Osteocyte (in vitro differentiated cells): Measurements from ENCODE around the gene AVEN. TPM values are rescaled to one million over a fixed set of nuclear protein-coding genes. Genes with fewer than 3 reads are reported as not detected.

ENCODE experiments used
- DNase-seq: peaks from one replicate; pipeline ENCODE4 v3.0.0; 2021; ENCODE audit warnings: mixed read lengths; ENCODE audit not compliant: unreplicated experiment; ENCODE audit errors: extremely low spot score
- H3K27ac Mint-ChIP-seq: one replicate; pipeline ENCODE4 v1.8.0; 2021; ENCODE audit warnings: mild to moderate bottlenecking, mixed read lengths; ENCODE audit not compliant: unreplicated experiment
- H3K27me3 Mint-ChIP-seq: one replicate; pipeline ENCODE4 v1.8.0; 2021; ENCODE audit warnings: mixed read lengths; ENCODE audit not compliant: unreplicated experiment
- H3K36me3 Mint-ChIP-seq: one replicate; pipeline ENCODE4 v1.8.0; 2021; ENCODE audit warnings: mixed read lengths; ENCODE audit not compliant: unreplicated experiment
- H3K4me1 Mint-ChIP-seq: one replicate; pipeline ENCODE4 v1.8.0; 2021; ENCODE audit warnings: mixed read lengths; ENCODE audit not compliant: unreplicated experiment
- H3K4me3 Mint-ChIP-seq: one replicate; pipeline ENCODE4 v1.8.0; 2021; ENCODE audit warnings: mild to moderate bottlenecking, moderate library complexity, mixed read lengths; ENCODE audit not compliant: unreplicated experiment
- H3K9me3 Mint-ChIP-seq: one replicate; pipeline ENCODE4 v1.8.0; 2021; ENCODE audit warnings: mixed read lengths; ENCODE audit not compliant: unreplicated experiment
- CTCF ChIP-seq: fragments of 200-600 bp; sonication (generic); IDR thresholded peaks from 2 replicates; pipeline ENCODE4 v1.5.0; 2021; ENCODE audit warnings: antibody characterized with exemption, mild to moderate bottlenecking, moderate library complexity
- total RNA-seq: library from RNA; stranded (reverse); gene quantifications from 2 replicates; pipeline ENCODE4 v1.2.1, GENCODE V29; 2021

The AVEN gene
- total RNA-seq, 1 donor from 2014 or later: 12.5 TPM

GRCh38 chr15:33866101-33866737 is 172.8 kb downstream of the AVEN start:
- Mint-ChIP-seq H3K27me3 (no peaks in the 10 kb centered on the region), H3K4me3 (no peak overlapping the region), H3K9me3 (no peaks in the 10 kb centered on the region), H3K4me1 (peaks cover 13% of the 10 kb centered on the region), H3K27ac (no peak overlapping the region), H3K36me3 (peaks cover 20% of the 10 kb centered on the region)
- no peak for TF ChIP-seq CTCF
- no peak for DNase-seq

GRCh38 chr15:33865416-33865815 is 173.6 kb downstream of the AVEN start:
- no peaks in the 10 kb centered on the region for H3K27me3 Mint-ChIP-seq
- no peak for DNase-seq
- peaks cover 20% of the 10 kb centered on the region for H3K36me3 Mint-ChIP-seq
- H3K9me3 Mint-ChIP-seq: no peaks in the 10 kb centered on the region
- H3K27ac Mint-ChIP-seq: no peak overlapping the region
- no peak overlapping the region for H3K4me3 Mint-ChIP-seq
- peaks cover 22% of the 10 kb centered on the region for H3K4me1 Mint-ChIP-seq
- no peak for TF ChIP-seq CTCF

- no peak overlapping the region for H3K4me3 Mint-ChIP-seq
- peaks cover 26% of the 10 kb centered on the region for H3K4me1 Mint-ChIP-seq
- H3K36me3 Mint-ChIP-seq: peaks cover 22% of the 10 kb centered on the region
- no peak for DNase-seq
- H3K27ac Mint-ChIP-seq: no peak overlapping the region
- H3K9me3 Mint-ChIP-seq: no peaks in the 10 kb centered on the region
- TF ChIP-seq CTCF: no peak
- no peaks in the 10 kb centered on the region for H3K27me3 Mint-ChIP-seq
Measured at GRCh38 chr15:33864360-33865075, 174.5 kb downstream of the AVEN start.

GRCh38 chr15:33860754-33861153 is 178.2 kb downstream of the AVEN start:
- H3K4me1 Mint-ChIP-seq: peaks cover 19% of the 10 kb centered on the region
- H3K9me3 Mint-ChIP-seq: no peaks in the 10 kb centered on the region
- H3K4me3 Mint-ChIP-seq: no peak overlapping the region
- H3K27me3 Mint-ChIP-seq: no peaks in the 10 kb centered on the region
- no peak for TF ChIP-seq CTCF
- peaks cover 13% of the 10 kb centered on the region for H3K36me3 Mint-ChIP-seq
- H3K27ac Mint-ChIP-seq: no peak overlapping the region
- peak; percentile 56 for DNase-seq

- no peaks in the 10 kb centered on the region for H3K9me3 Mint-ChIP-seq
- peaks cover 9% of the 10 kb centered on the region for H3K36me3 Mint-ChIP-seq
- TF ChIP-seq CTCF: no peak
- peaks cover 17% of the 10 kb centered on the region for H3K4me1 Mint-ChIP-seq
- peak overlapping the region; percentile 24 for H3K27ac Mint-ChIP-seq
- H3K27me3 Mint-ChIP-seq: no peaks in the 10 kb centered on the region
- H3K4me3 Mint-ChIP-seq: no peak overlapping the region
- peak; percentile 2 for DNase-seq
Measured at GRCh38 chr15:33859992-33860545, 178.9 kb downstream of the AVEN start.
